ENCODE measurements around the gene WDR38. TPM values are rescaled to one million over a fixed set of nuclear protein-coding genes. Genes with fewer than 3 reads are reported as not detected.

The WDR38 gene
- total and polyA plus RNA-seq, 2 of the 13 experiments (the other 11 are each of a cell fraction or from before 2014, with no cell fraction given), result not detected

- TF ChIP-seq RBFOX2 (IDR thresholded peaks at IDR 0.05; ENCODE audit: low read depth, low read length) (no peak), ZMYM3 (CRISPR knock-in tag; IDR thresholded peaks at IDR 0.05) (peak; percentile 87), ZFY (CRISPR knock-in tag; IDR thresholded peaks at IDR 0.05) (peak; percentile 48; the same call in 1 of the 2 replicates), FOXO1 (CRISPR knock-in tag; IDR thresholded peaks at IDR 0.05) (peak; percentile 60; the same call in 1 of the 2 replicates), ERF (CRISPR knock-in tag; IDR thresholded peaks at IDR 0.05) (peak; percentile 76), ZXDC (CRISPR knock-in tag; IDR thresholded peaks at IDR 0.05) (no peak), AKNA (CRISPR knock-in tag; IDR thresholded peaks at IDR 0.05; ENCODE audit: borderline replicate concordance) (no peak), SNAPC4 (CRISPR knock-in tag; IDR thresholded peaks at IDR 0.05) (no peak), TBP (CRISPR knock-in tag; IDR thresholded peaks at IDR 0.05) (peak; percentile 26; the same call in 1 of the 2 replicates), SP4 (CRISPR knock-in tag; IDR thresholded peaks at IDR 0.05) (0 out of 2 replicates have a peak, but pooled peaks have one; percentile 51), SALL1 (CRISPR knock-in tag; IDR thresholded peaks at IDR 0.05) (peak; percentile 77), EEA1 (CRISPR knock-in tag; IDR thresholded peaks at IDR 0.05; ENCODE audit: borderline replicate concordance) (0 out of 2 replicates have a peak, but pooled peaks have one; percentile 36), MAX (IDR thresholded peaks at IDR 0.05) (peak; percentile 74)
Measured at GRCh38 chr9:124852829-124853531, at the start of gene WDR38 (continued).
